ENCODE data around the gene BMPR2. TPM values are rescaled to one million over a fixed set of nuclear protein-coding genes. Genes with fewer than 3 reads are reported as not detected.
A peak's percentile ranks its signal among the peaks of the same experiment; 100 is the strongest.
"Not testable (repeated sequence)": the region's sequence is repeated elsewhere in the genome, so short reads cannot be mapped to it uniquely, and the experiment has no call there.

BMPR2 gene
- total RNA-seq, 1 experiment from 2014 or later = 27.4 TPM

DNA sequence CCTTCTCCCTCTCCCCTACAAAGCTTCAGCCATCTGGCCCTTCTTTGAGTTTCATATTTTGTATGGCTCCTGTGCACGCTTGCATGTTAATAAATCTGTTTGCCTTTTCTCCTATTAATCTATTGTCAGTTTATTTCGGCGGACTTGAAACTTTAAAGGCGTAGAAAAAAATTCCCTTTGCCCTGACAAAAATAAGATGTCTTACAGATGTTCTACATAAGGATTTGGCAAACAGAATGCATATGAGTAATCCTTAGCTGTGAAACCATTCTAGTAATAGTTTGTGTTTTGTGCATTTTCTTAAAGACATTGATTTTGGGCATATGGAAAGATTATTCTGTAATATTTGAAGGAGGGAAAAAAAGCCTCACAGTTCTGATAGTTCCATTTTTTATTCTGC, 15.0 kb upstream of the BMPR2 start:
- Mint-ChIP-seq H3K27ac (ENCODE audit: low read depth, unreplicated experiment) (no peak overlapping the region), H3K9me3 (ENCODE audit: unreplicated experiment) (no peaks in the 10 kb centered on the region), H3K4me1 (ENCODE audit: insufficient read depth, unreplicated experiment) (no peaks in the 10 kb centered on the region), H3K36me3 (ENCODE audit: insufficient read depth, unreplicated experiment) (peaks cover 6% of the 10 kb centered on the region), H3K27me3 (ENCODE audit: insufficient read depth, unreplicated experiment) (no peaks in the 10 kb centered on the region), H3K4me3 (ENCODE audit: unreplicated experiment) (no peak overlapping the region)
- DNase-seq (ENCODE audit: unreplicated experiment) = no peak
- no TSS peak for BruUV-seq (replicated peaks)
- TF ChIP-seq, protein P1, sequence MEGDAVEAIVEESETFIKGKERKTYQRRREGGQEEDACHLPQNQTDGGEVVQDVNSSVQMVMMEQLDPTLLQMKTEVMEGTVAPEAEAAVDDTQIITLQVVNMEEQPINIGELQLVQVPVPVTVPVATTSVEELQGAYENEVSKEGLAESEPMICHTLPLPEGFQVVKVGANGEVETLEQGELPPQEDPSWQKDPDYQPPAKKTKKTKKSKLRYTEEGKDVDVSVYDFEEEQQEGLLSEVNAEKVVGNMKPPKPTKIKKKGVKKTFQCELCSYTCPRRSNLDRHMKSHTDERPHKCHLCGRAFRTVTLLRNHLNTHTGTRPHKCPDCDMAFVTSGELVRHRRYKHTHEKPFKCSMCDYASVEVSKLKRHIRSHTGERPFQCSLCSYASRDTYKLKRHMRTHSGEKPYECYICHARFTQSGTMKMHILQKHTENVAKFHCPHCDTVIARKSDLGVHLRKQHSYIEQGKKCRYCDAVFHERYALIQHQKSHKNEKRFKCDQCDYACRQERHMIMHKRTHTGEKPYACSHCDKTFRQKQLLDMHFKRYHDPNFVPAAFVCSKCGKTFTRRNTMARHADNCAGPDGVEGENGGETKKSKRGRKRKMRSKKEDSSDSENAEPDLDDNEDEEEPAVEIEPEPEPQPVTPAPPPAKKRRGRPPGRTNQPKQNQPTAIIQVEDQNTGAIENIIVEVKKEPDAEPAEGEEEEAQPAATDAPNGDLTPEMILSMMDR (IDR thresholded peaks at IDR 0.05; ENCODE audit: unreplicated experiment) = no peak
- ChIA-PET POLR2A (no interaction called here), CTCF (no interaction called here)
- intact Hi-C loops (cut with micrococcal nuclease) = no loop called here

DNA sequence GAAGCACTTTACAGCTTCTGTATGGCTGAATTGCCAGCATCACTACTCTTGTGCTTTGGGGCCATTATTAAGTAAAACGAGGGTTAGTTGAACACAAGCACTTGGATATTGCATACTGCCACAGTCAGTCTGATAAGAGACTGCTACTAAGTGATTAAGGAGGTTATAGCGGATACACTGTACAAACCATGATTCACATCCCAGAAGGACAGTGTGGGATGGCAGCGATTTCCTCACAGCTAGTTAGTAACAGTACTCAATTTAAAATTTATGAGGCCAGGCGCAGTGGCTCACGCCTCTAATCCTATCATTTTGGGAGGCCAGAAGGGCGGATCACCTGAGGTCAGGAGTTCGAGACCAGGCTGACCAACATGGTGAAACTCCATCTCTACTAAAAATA, 2.6 kb upstream of the BMPR2 start:
- POLR2A ChIA-PET = interaction anchor here (2.0 kb wide), 1 partner anchor 29 kb away, joined by 10 read pairs; no protein-coding TSS in a partner anchor
- Mint-ChIP-seq H3K4me1 (ENCODE audit: insufficient read depth, unreplicated experiment) (peaks cover 9% of the 10 kb centered on the region), H3K4me3 (ENCODE audit: unreplicated experiment) (peak overlapping the region; percentile 23), H3K27me3 (ENCODE audit: insufficient read depth, unreplicated experiment) (no peaks in the 10 kb centered on the region), H3K27ac (ENCODE audit: low read depth, unreplicated experiment) (no peak overlapping the region), H3K36me3 (ENCODE audit: insufficient read depth, unreplicated experiment) (peaks cover 6% of the 10 kb centered on the region), H3K9me3 (ENCODE audit: unreplicated experiment) (no peaks in the 10 kb centered on the region)
- BruUV-seq (replicated peaks) = no TSS peak
- intact Hi-C loops (cut with micrococcal nuclease) = loop anchor here (10.0 kb wide), 1 partner anchor 589 kb away; the partner anchor contains the start of gene ALS2
- no peak for DNase-seq (ENCODE audit: unreplicated experiment)
- TF ChIP-seq, protein P1 (IDR thresholded peaks at IDR 0.05; ENCODE audit: unreplicated experiment) = no peak
- CTCF ChIA-PET = interaction anchor here (0.6 kb wide), 2 partner anchors 30 to 154 kb away, joined by 3 read pairs; no protein-coding TSS in a partner anchor

DNA sequence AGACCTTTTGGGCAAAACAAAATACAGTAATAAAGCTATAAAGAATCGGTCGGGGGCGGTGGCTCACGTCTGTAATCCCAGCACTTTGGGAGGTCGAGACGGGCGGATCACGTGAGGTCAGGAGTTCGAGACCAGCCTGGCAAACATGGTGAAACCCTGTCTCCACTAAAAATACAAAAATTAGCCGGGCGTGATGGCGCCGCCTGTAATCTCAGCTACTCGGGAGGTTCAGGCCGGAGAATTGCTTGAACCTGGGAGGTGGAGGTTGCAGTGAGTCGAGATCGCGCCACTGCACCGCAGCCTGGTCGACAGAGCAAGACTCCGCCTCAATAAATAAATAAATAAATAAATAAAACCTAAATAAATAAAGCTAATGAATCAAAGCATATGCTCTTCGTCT, 1.7 kb upstream of the BMPR2 start:
- not testable (repeated sequence) for H3K9me3 Mint-ChIP-seq (ENCODE audit: unreplicated experiment); BruUV-seq (replicated peaks); H3K36me3 Mint-ChIP-seq (ENCODE audit: insufficient read depth, unreplicated experiment); H3K4me1 Mint-ChIP-seq (ENCODE audit: insufficient read depth, unreplicated experiment); H3K27me3 Mint-ChIP-seq (ENCODE audit: insufficient read depth, unreplicated experiment); DNase-seq (ENCODE audit: unreplicated experiment)
- peak overlapping the region; percentile 83 for H3K4me3 Mint-ChIP-seq (ENCODE audit: unreplicated experiment)
- intact Hi-C loops (cut with micrococcal nuclease) = loop anchor here (10.0 kb wide), 1 partner anchor 590 kb away; the partner anchor contains the start of gene ALS2
- CTCF ChIA-PET = interaction anchor here (0.6 kb wide), 2 partner anchors 214 to 943 kb away, joined by 3 read pairs; no protein-coding TSS in a partner anchor
- peak overlapping the region; percentile 95 for H3K27ac Mint-ChIP-seq (ENCODE audit: low read depth, unreplicated experiment)
- POLR2A ChIA-PET = interaction anchor here (0.6 to 2.0 kb wide), 12 partner anchors 9 to 594 kb away, joined by 3 to 10 read pairs (median 4); no protein-coding TSS in a partner anchor

DNA sequence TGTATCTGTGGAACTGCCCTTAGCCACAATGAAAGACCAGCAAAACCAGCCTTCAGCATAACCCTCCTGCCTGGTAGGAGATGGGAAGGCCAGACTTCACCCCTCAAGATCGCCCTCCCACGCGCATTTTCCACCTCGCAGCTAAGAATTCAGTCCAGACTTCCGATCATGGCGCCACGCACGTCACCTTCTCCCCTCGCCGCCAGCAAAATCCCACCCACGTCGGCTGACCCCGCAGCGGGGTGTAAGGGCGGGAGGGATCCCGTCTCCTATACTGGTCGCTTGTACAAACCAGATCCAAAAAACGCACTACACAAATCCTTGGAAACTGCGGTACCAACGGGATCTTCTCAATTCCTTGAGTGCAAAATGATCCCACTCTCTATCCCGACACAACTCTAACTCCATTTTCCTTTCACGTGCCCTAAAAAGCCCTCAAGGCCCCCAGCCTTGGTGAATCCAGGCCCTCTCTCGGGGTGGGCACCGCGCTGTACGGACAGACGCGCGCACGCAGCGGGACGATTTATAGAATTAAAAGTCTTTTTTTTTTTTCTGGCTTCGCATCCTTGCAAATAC, 1.0 kb upstream of the BMPR2 start:
- no peaks in the 10 kb centered on the region for H3K9me3 Mint-ChIP-seq (ENCODE audit: unreplicated experiment)
- DNase-seq (ENCODE audit: unreplicated experiment) = peak; percentile 42

More for the DNA sequence above, 1.0 kb upstream of the BMPR2 start:
- no TSS peak for BruUV-seq (replicated peaks)
- POLR2A ChIA-PET = interaction anchor here (0.6 to 3.0 kb wide), 11 partner anchors 10 to 595 kb away, joined by 3 to 12 read pairs (median 4); no protein-coding TSS in a partner anchor
- H3K27ac Mint-ChIP-seq (ENCODE audit: low read depth, unreplicated experiment) = peak overlapping the region; percentile 95
- intact Hi-C loops (cut with micrococcal nuclease) = loop anchor here (5.0 to 10.0 kb wide), 3 partner anchors 73 to 637 kb away; partner anchors contain the start of genes ALS2 and NBEAL1
- no peaks in the 10 kb centered on the region for H3K27me3 Mint-ChIP-seq (ENCODE audit: insufficient read depth, unreplicated experiment)
- CTCF ChIA-PET = interaction anchor here (0.6 kb wide), 2 partner anchors 215 to 650 kb away, joined by 3 read pairs; no protein-coding TSS in a partner anchor
- H3K4me3 Mint-ChIP-seq (ENCODE audit: unreplicated experiment) = peak overlapping the region; percentile 83
- peaks cover 6% of the 10 kb centered on the region for H3K36me3 Mint-ChIP-seq (ENCODE audit: insufficient read depth, unreplicated experiment)
- TF ChIP-seq, protein P1 (IDR thresholded peaks at IDR 0.05; ENCODE audit: unreplicated experiment) = no peak
- H3K4me1 Mint-ChIP-seq (ENCODE audit: insufficient read depth, unreplicated experiment) = peaks cover 9% of the 10 kb centered on the region
